ENCODE measurements around the gene FHIP1B.

- TF ChIP-seq CTCF (IDR thresholded peaks at IDR 0.05): no peak
- no peak for TF ChIP-seq POLR2A (IDR thresholded peaks at IDR 0.05)
These were observed 29.1 kb downstream of the FHIP1B start, which contains the start of gene C11orf42 for GRCh38 chr11:6205366-6205765.
